ENCODE measurements around the gene CLEC11A.

The CLEC11A gene, protein sequence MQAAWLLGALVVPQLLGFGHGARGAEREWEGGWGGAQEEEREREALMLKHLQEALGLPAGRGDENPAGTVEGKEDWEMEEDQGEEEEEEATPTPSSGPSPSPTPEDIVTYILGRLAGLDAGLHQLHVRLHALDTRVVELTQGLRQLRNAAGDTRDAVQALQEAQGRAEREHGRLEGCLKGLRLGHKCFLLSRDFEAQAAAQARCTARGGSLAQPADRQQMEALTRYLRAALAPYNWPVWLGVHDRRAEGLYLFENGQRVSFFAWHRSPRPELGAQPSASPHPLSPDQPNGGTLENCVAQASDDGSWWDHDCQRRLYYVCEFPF

DNA sequence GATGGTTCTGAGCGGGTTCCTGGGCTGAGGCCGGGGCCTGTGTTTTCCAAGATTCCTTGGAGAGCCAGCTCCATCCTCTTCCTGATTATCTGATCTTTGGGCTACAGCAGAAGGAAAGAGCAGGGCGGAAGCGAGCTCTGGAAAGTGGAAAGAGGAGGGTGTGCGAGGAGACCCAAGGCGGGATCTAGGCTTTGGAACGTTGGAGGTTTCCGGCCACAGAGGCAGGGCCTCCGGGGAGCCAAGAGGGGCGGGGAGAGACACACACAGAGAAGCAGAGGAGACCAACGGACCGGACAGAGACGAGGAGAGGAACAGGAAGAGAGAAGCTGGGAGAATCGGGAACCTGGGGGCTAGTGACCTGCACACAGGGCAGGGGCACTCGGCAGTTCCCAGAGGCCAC is at the start of gene CLEC11A:
TSS of gene CLEC11A (plus strand) at position 296 of the 400 bp plus-strand sequence. CDS start 162 bp downstream, outside the sequence.
- peak; percentile 70 for DNase-seq

DNA sequence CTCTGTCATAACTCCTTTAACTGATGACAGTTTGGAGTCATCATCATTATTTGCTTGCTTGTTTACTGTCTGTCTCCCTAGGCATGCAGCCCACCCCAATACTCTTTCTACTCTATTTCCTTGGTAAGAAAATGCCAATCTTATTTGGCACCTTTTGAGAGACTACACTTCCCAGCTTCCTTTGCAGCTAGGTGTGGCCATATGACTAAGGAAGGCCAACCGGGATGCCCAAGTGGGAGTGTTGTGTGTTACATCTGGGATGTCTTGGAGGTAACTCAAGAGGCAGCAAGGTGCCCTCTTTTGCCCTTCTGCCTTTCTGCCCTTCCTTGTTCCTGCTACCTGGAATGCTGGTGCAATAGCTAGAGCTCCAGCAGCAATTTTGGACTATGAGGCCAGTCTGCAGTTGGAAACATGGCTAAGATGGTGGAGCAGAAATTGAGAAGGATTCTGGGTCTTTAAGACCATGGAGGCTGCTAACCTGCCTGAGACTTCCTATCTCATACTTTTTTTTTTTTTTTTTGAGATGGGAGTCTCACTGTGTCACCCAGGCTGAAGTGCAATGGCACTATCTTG is 46.5 kb upstream of the CLEC11A start:
- no peak for DNase-seq

GRCh38 chr19:50677636-50678035 is 45.5 kb upstream of the CLEC11A start:
- DNase-seq: no peak

GRCh38 chr19:50678323-50678722 is 44.8 kb upstream of the CLEC11A start:
- no peak for DNase-seq

GRCh38 chr19:50679177-50680125 is 43.7 kb upstream of the CLEC11A start:
- DNase-seq: no peak

GRCh38 chr19:50686310-50687032 is 36.7 kb upstream of the CLEC11A start:
- no peak for DNase-seq

GRCh38 chr19:50688766-50689165 is 34.4 kb upstream of the CLEC11A start:
- no peak for DNase-seq

GRCh38 chr19:50690439-50690838 is 32.7 kb upstream of the CLEC11A start:
- no peak for DNase-seq

- no peak for DNase-seq
Measured at GRCh38 chr19:50693064-50693975, 29.8 kb upstream of the CLEC11A start.

- no peak for DNase-seq
Measured at GRCh38 chr19:50694815-50695145, 28.4 kb upstream of the CLEC11A start.

DNA sequence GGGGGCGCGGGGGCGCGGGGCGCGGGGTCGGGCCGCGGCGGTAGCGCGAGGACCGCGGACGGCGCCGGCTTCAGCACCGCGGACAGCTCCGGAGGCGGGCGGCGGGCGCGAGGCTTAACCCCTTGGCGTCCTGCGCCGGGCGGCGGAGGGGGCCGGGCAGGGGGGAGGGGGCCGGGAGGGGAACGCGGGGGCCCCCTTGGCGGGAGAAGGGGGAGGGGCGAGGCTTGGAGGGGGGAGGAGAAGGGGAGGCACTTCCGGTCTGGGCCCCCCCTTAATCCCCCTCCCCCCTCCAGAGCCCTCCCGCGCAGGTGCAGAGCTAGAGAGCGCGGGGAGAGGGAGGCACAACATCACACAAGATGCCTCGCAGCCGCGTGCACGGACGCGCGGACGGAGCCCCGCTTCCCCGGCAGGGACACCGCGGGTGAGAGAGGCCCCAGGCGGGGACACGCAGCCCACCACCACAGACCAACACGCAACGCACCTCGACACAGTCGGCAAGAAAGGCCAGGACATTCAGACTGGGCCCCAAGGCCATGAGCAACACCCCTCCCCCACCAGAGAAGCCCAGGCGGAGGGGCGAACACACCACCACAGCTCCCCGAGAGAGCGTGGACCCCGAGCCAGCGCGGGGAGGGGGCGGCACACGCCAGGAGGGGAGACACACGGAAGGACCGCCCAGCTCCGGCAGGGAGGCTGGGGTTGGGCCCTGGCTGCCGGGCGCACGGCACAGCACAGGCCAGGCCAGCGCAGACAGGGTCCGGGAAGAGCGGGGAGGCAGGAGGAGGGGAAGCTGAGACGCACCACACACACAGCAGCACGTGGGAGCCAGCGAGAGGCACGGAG is 27.7 kb upstream of the CLEC11A start:
- no peak for DNase-seq

DNA sequence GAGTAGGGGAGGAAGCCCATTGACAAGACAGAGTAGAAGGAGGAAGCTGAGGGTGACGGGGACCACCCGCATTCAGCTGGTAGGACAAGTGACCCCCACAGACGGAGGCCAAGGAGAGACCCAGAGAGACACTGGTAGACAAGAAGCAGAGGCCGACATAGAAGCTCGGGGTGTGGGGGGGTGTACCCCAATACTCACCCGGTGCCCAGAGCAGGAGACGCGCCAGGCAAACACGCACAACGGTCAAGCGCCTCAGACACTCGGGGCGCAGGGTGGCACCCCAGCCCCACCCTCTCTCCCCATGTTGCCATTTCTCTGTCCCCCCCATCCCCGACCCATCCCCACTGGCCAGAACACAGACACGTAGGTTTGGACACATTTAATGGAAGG is 27.1 kb upstream of the CLEC11A start:
- no peak for DNase-seq

GRCh38 chr19:50697414-50698124 is 25.6 kb upstream of the CLEC11A start:
- no peak for DNase-seq

- no peak for DNase-seq
Measured at GRCh38 chr19:50701367-50701985, 21.7 kb upstream of the CLEC11A start.

- DNase-seq: no peak
Measured at GRCh38 chr19:50702158-50702870, 20.9 kb upstream of the CLEC11A start.

DNA sequence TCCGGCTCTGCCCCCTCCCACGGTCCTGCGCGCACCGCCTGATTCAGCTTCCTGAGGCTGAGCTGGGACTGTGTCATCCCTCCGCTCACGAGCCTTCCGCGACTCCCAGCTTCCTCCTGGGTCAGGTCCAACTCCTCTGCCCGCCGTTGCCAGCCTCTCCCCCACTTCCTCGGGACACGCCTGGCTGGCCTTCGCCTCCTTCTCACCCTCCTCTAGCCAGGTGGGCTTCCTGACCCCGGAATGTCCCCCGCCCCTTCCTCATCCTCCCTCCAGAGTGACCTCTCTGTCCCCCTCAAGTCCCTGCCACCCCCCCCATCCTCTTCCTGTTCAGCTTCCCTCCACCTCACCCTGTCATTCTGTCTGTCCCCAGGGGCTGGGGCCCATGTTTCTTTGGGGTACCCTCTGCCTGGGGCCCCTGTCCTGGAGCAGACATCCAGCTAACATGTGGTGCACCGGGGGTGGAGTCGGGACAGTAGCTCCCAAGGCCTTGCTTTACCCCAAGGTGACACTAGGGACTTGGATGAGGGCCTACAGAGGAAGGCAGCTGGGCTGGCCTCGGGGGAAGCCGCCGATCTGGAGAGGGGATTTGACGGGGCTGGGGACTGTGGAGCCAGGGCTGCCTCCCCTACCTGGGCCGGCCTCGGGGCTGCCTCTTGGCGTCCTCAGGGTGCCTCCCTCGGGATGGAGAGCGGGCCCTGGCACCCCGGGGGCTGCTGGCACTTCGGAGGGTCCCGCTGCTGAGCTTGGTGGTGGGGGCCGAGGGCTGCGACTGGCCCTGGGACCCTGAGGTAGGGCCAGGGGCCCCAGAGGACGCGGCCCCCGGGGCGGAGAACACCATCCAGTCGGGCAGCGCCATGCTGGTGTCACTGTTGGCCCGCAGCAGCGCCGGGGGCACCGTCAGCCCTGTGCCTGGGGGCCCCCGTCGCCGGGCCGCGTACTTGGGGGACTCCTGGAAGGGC is 20.0 kb upstream of the CLEC11A start:
- DNase-seq: peak; percentile 12

- no peak for DNase-seq
Measured at GRCh38 chr19:50703915-50704796, 19.0 kb upstream of the CLEC11A start.

Data from GF-D8 (cell line).